Measurements from ENCODE around the gene CTSD.

- TF ChIP-seq SIN3A (IDR thresholded peaks at IDR 0.05; ENCODE audit: borderline replicate concordance, insufficient read depth, low read length) (no peak), REST (IDR thresholded peaks at IDR 0.05; ENCODE audit: insufficient read depth in 1 of 2, low read depth in 2 of 2, low read length in 2 of 2) (no peak), POLR2AphosphoS5 (IDR thresholded peaks at IDR 0.05; ENCODE audit: low read depth, low read length) (no peak), TAF1 (IDR thresholded peaks at IDR 0.05; ENCODE audit: borderline replicate concordance, insufficient read depth, low read length) (no peak), FOXP2 (optimal IDR thresholded peaks at IDR 0.05; ENCODE audit: borderline replicate concordance, extremely low read depth, extremely low read length, insufficient read depth) (no peak)
These were observed 17.2 kb upstream of the CTSD start for GRCh38 chr11:1780700-1781592.

All from PFSK-1 (cell line).